GM12878 (cell line): Measurements from ENCODE around the gene TBC1D10B. TPM values are rescaled to one million over a fixed set of nuclear protein-coding genes. Genes with fewer than 3 reads are reported as not detected.
A peak's percentile ranks its signal among the peaks of the same experiment; 100 is the strongest.
"Not testable (repeated sequence)": the region's sequence is repeated elsewhere in the genome, so short reads cannot be mapped to it uniquely, and the experiment has no call there.

Source experiments
- ATAC-seq: fragments of 200-7000 bp; cut with Tn5 transposase; 3 replicates; pipeline ENCODE4 v1.9.1; 2020; ENCODE audit warnings: mild to moderate bottlenecking, moderate library complexity
- BruUV-seq: library from RNA; stranded (reverse); fragments of 400-500 nt; replicated peaks from 2 replicates; lab custom pipeline; 2021; lab: Mats Ljungman, UMichigan
- CTCF ChIA-PET: fragments of 300-600 bp; sonication (Branson Sonifier 250); formaldehyde crosslinking; extraction: SDS; loops from one replicate; lab custom pipeline; 2021; ENCODE audit warnings: inconsistent platforms; lab: Yijun Ruan, JAX
- POLR2A ChIA-PET: fragments of 350-600 bp; formaldehyde crosslinking; extraction: SDS; loops from one replicate; lab custom pipeline; 2021; ENCODE audit warnings: inconsistent platforms; lab: Charles Lee
- RAD21 ChIA-PET: fragments of 300-600 bp; sonication (Branson Sonifier 250); formaldehyde crosslinking; loops from one replicate; lab custom pipeline; 2023; ENCODE audit warnings: antibody characterized with exemption; ENCODE audit not compliant: unreplicated experiment; lab: Charles Lee
- SMC1A ChIA-PET: fragments of 300-600 bp; sonication (Branson Sonifier 250); formaldehyde crosslinking; loops from one replicate; lab custom pipeline; 2023; ENCODE audit not compliant: unreplicated experiment, uncharacterized antibody; lab: Charles Lee
- DNase-seq: peaks from one replicate; pipeline ENCODE4 v3.0.0-alpha.2; 2011; ENCODE audit warnings: low read depth, low spot score
- FAIRE-seq: peaks from 3 replicates; lab custom pipeline; 2011; peaks lifted over from hg19 to GRCh38; lab: Jason Lieb, UNC
- H2AFZ ChIP-seq: 2 replicates; pipeline ENCODE4 v1.6.0; 2011; ENCODE audit warnings: low read depth, low read length, control low read depth; ENCODE audit not compliant: control insufficient read depth
- H3K27ac ChIP-seq: 2 replicates; pipeline ENCODE4 v1.5.1; 2011; ENCODE audit warnings: control low read depth; ENCODE audit not compliant: control insufficient read depth, insufficient read depth
- H3K27me3 ChIP-seq, 2 experiments: replicated peaks in 1 of 2; 2 replicates each; pipeline versions ENCODE4 v1.6.0 to v1.6.1; 2011; ENCODE audit warnings: low read length in 1 of 2; ENCODE audit not compliant: control insufficient read depth in 2 of 2, insufficient read depth in 2 of 2
- H3K36me3 ChIP-seq, 2 experiments: 2 replicates each; pipeline ENCODE4 v1.5.1; 2011; ENCODE audit warnings: low read length in 1 of 2; ENCODE audit not compliant: control insufficient read depth in 2 of 2, insufficient read depth in 2 of 2
- H3K4me1 ChIP-seq: 2 replicates; pipeline ENCODE4 v1.6.1; 2011; ENCODE audit warnings: mild to moderate bottlenecking, low read length, moderate library complexity, mixed read lengths; ENCODE audit not compliant: control insufficient read depth, insufficient read depth
- H3K4me2 ChIP-seq: 2 replicates; pipeline ENCODE4 v1.6.0; 2011; ENCODE audit warnings: control low read depth; ENCODE audit not compliant: control insufficient read depth, insufficient read depth
- H3K4me3 ChIP-seq: fragments of 200-600 bp; sonication (generic); 2 replicates; pipeline ENCODE4 v1.5.1; 2016
- H3K79me2 ChIP-seq: 2 replicates; pipeline ENCODE4 v1.6.0; 2011; ENCODE audit warnings: low read length; ENCODE audit not compliant: control insufficient read depth, insufficient read depth
- H3K9ac ChIP-seq: 2 replicates; pipeline ENCODE4 v1.8.0; 2011; ENCODE audit warnings: low read length, control low read depth, mixed read lengths; ENCODE audit not compliant: control insufficient read depth, insufficient read depth
- H3K9me3 ChIP-seq: replicated peaks from 3 replicates; pipeline ENCODE4 v1.5.1; 2011; ENCODE audit warnings: mild to moderate bottlenecking, low read length; ENCODE audit not compliant: control insufficient read depth, insufficient read depth
- H4K20me1 ChIP-seq: 2 replicates; pipeline ENCODE4 v1.6.0; 2011; ENCODE audit not compliant: control insufficient read depth, insufficient read depth
- ATF7 ChIP-seq: fragments of 450-650 bp; IDR thresholded peaks from 2 replicates; pipeline ENCODE4 v1.6.1; 2016; ENCODE audit warnings: low read depth, mild to moderate bottlenecking
- CREB1 ChIP-seq: IDR thresholded peaks from 2 replicates; pipeline ENCODE4 v1.6.1; 2012; ENCODE audit warnings: low read depth, mild to moderate bottlenecking, inconsistent platforms
- E2F4 ChIP-seq: IDR thresholded peaks from 2 replicates; pipeline ENCODE4 v1.6.1; 2012; ENCODE audit warnings: low read depth, low read length, improper control_type of control experiment
- JUNB ChIP-seq: IDR thresholded peaks from 2 replicates; pipeline ENCODE4 v1.6.1; 2016; ENCODE audit warnings: antibody characterized with exemption, mild to moderate bottlenecking
- MEF2B ChIP-seq: fragments of 450-650 bp; IDR thresholded peaks from 2 replicates; pipeline ENCODE4 v1.6.1; 2018; ENCODE audit warnings: mild to moderate bottlenecking, moderate library complexity; ENCODE audit not compliant: partially characterized antibody, poor library complexity, severe bottlenecking
- MTA3 ChIP-seq: IDR thresholded peaks from 2 replicates; pipeline ENCODE4 v1.6.1; 2012; ENCODE audit warnings: low read length, inconsistent platforms, borderline replicate concordance
- NBN ChIP-seq: fragments of 450-650 bp; IDR thresholded peaks from 2 replicates; pipeline ENCODE4 v1.6.1; 2016
- STAT1 ChIP-seq: fragments of 450-650 bp; conservative IDR thresholded peaks from 2 replicates; pipeline ENCODE4 v1.6.1; 2014; ENCODE audit warnings: antibody characterized with exemption, mild to moderate bottlenecking
- STAT3 ChIP-seq: IDR thresholded peaks from 2 replicates; pipeline ENCODE4 v1.6.1; 2011; ENCODE audit warnings: low read depth, low read length, improper control_type of control experiment
- YY1 ChIP-seq: IDR thresholded peaks from 2 replicates; pipeline ENCODE4 v1.6.1; 2011; ENCODE audit warnings: low read depth, mild to moderate bottlenecking, low read length
- ZNF384 ChIP-seq: IDR thresholded peaks from 2 replicates; pipeline ENCODE4 v1.6.1; 2012; ENCODE audit warnings: low read depth, mild to moderate bottlenecking, low read length, improper control_type of control experiment, borderline replicate concordance
- WGBS: methylation state at CpG from one replicate; pipeline ENCODE4 v1.1.6; 2016; ENCODE audit warnings: low lambda C conversion rate; ENCODE audit not compliant: insufficient replicate concordance, insufficient coverage; ENCODE audit errors: missing lambda C conversion rate; 5-methylcytosine and 5-hydroxymethylcytosine counted together
- in situ Hi-C: fragments of 300-500 bp; cut with MboI; formaldehyde crosslinking; loops from 9 replicates; pipeline ENCODE4 v1.14.3; 2018; ENCODE audit warnings: mixed read lengths
- intact Hi-C: fragments of 100-400 bp; cut with micrococcal nuclease; formaldehyde crosslinking; loops from one replicate; pipeline ENCODE4 v1.14.2; 2022; ENCODE audit not compliant: unreplicated experiment
- polyA plus RNA-seq, 11 experiments: library from polyadenylated mRNA; depleted of rRNA in 4 of 11; unstranded in 6 of 11; stranded (reverse) in 5 of 11; fragments of >200 nt; fragmentation: Nextera tagmentation in 4 of 11; fragmentation: Illumina TruSeq in 1 of 11; extraction: Ambion mirVana in 4 of 11; extraction: Trizol in 1 of 11; gene quantifications; 1 replicate in 1 of 11; 2 replicates in 10 of 11; pipeline versions ENCODE4 v1.2.1 to v1.2.3, GENCODE V29; 2011 to 2016; ENCODE audit warnings: inconsistent platforms in 2 of 11, missing spikeins in 2 of 11, low read depth in 1 of 11
- total RNA-seq, 4 experiments: library from RNA; depleted of rRNA in 3 of 4; stranded (reverse); fragments of >200 nt in 3 of 4; fragmentation: Illumina TruSeq in 1 of 4; extraction: Trizol in 1 of 4; gene quantifications; 2 replicates each; pipeline versions ENCODE4 v1.2.1 to v1.2.3, GENCODE V29; 2013 to 2021

Gene TBC1D10B
- total and polyA plus RNA-seq, 10 of the 15 experiments (the other 5 are each of a cell fraction or from before 2014, with no cell fraction given) = 2.2 to 51.2 (median 11.6) TPM

GRCh38 chr16:30341971-30342370, 28.3 kb downstream of the TBC1D10B start:
- SMC1A ChIA-PET = interaction anchor here (1.1 kb wide), 1 partner anchor 13 kb away, joined by 3 read pairs; the partner anchor contains the start of gene CD2BP2
- DNase-seq, H3K27ac ChIP-seq, H3K27me3 ChIP-seq, H3K79me2 ChIP-seq, H4K20me1 ChIP-seq, FAIRE-seq, intact Hi-C loops, H3K9ac ChIP-seq, H2AFZ ChIP-seq, H3K36me3 ChIP-seq, in situ Hi-C loops, H3K4me2 ChIP-seq, H3K4me1 ChIP-seq, H3K9me3 ChIP-seq, H3K4me3 ChIP-seq, BruUV-seq: not testable (repeated sequence)
- peak; percentile 45; the same call in 2 of the 3 replicates for ATAC-seq
- 0 out of 2 replicates have a peak, but pooled peaks have one; percentile 28 for TF ChIP-seq ZNF384
- POLR2A ChIA-PET = interaction anchor here (0.6 to 1.7 kb wide), 3 partner anchors 8 to 299 kb away, joined by 3 to 7 read pairs (median 6); no protein-coding TSS in a partner anchor
- RAD21 ChIA-PET = interaction anchor here (0.7 to 1.1 kb wide), 2 partner anchors 23 to 195 kb away, joined by 3 to 5 read pairs; no protein-coding TSS in a partner anchor
- CTCF ChIA-PET = interaction anchor here (0.6 to 1.2 kb wide), 3 partner anchors 8 to 266 kb away, joined by 3 to 4 read pairs (median 3); no protein-coding TSS in a partner anchor
- WGBS = 85% methylated on average over 8 of the region's 8 CpGs

GRCh38 chr16:30340621-30341020, 29.7 kb downstream of the TBC1D10B start:
- in situ Hi-C loops = no loop called here

GRCh38 chr16:30338715-30339114, 31.6 kb downstream of the TBC1D10B start:
- H3K27me3 ChIP-seq, H3K36me3 ChIP-seq, H3K4me3 ChIP-seq, SMC1A ChIA-PET, H3K27ac ChIP-seq, H3K9me3 ChIP-seq, RAD21 ChIA-PET, H3K4me2 ChIP-seq, in situ Hi-C loops, FAIRE-seq, H2AFZ ChIP-seq, H3K79me2 ChIP-seq, intact Hi-C loops, POLR2A ChIA-PET, ATAC-seq, CTCF ChIA-PET, H3K9ac ChIP-seq, H4K20me1 ChIP-seq, BruUV-seq, H3K4me1 ChIP-seq, DNase-seq: not testable (repeated sequence)
- 97% methylated on average over 3 of the region's 5 CpGs for WGBS

More at GRCh38 chr16:30340621-30341020, 29.7 kb downstream of the TBC1D10B start:
- Histone ChIP-seq H3K9ac (no peak overlapping the region), H3K4me1 (peaks cover 5% of the 10 kb centered on the region), H3K4me2 (no peak overlapping the region), H3K27me3 (no peaks in the 10 kb centered on the region), H4K20me1 (no peaks in the 10 kb centered on the region), H3K9me3 (no peaks in the 10 kb centered on the region), H2AFZ (no peak overlapping the region), H3K79me2 (no peaks in the 10 kb centered on the region), H3K27ac (no peak overlapping the region), H3K36me3 (no peaks in the 10 kb centered on the region), H3K4me3 (no peak overlapping the region)
- FAIRE-seq (no peak), ATAC-seq (no peak), DNase-seq (no peak)
- intact Hi-C loops = no loop called here
- WGBS = 70% methylated on average over 13 of the region's 13 CpGs
- ChIA-PET CTCF (no interaction called here), POLR2A (interaction anchor here (1.7 kb wide), 1 partner anchor 14 kb away, joined by 7 read pairs; no protein-coding TSS in a partner anchor), SMC1A (no interaction called here), RAD21 (no interaction called here)
- no peak for TF ChIP-seq ATF7
- TF ChIP-seq NBN = no peak
- TF ChIP-seq YY1 = no peak
- no peak for TF ChIP-seq STAT1
- TF ChIP-seq CREB1 = no peak
- TF ChIP-seq STAT3 = no peak
- no peak for TF ChIP-seq E2F4
- TF ChIP-seq MTA3 = no peak
- no peak for TF ChIP-seq JUNB
- TF ChIP-seq MEF2B = no peak
- no TSS peak for BruUV-seq
